Measurements from ENCODE around the gene SMS. TPM values are rescaled to one million over a fixed set of nuclear protein-coding genes. Genes with fewer than 3 reads are reported as not detected.

The SMS gene
- total and polyA plus RNA-seq, 2 donors (not counting 1 experiment from before 2014, with no cell fraction given): 7.0 to 30.5 TPM

- H3K27me3 ChIP-seq (replicated peaks in 1 of 4; ENCODE audit: control extremely low read depth in 1 of 4, control insufficient read depth in 3 of 4, insufficient read depth in 4 of 4, low read length in 3 of 4): no peaks in the 10 kb centered on the region
- POLR2A ChIA-PET: no interaction called here
- CTCF ChIA-PET: no interaction called here
- no peaks in the 10 kb centered on the region for H3K79me2 ChIP-seq (ENCODE audit: control insufficient read depth, insufficient read depth, low read length)
- Mint-ChIP-seq H3K4me3 (peak overlapping the region; percentile 34), H3K27ac (peak overlapping the region; percentile 89), H3K27me3 (no peaks in the 10 kb centered on the region), H3K9me3 (ENCODE audit: insufficient read depth) (no peaks in the 10 kb centered on the region), H3K4me1 (peaks cover 46% of the 10 kb centered on the region)
- peaks cover 14 to 42% of the 10 kb centered on the region in 2 donors for H3K4me1 ChIP-seq (ENCODE audit: control insufficient read depth in 2 of 2, insufficient read depth in 2 of 2, low read length in 2 of 2)
- H4K20me1 ChIP-seq (ENCODE audit: control insufficient read depth, insufficient read depth, low read length, poor library complexity, severe bottlenecking): no peaks in the 10 kb centered on the region
- peak overlapping the region; percentile 29 for H2AFZ ChIP-seq (ENCODE audit: insufficient read depth, low read depth, low read length, poor library complexity, severe bottlenecking)
- DNase-seq (peak; percentile 75), ATAC-seq (ENCODE audit: low read depth) (peak; percentile 80)
- H3K9me3 ChIP-seq (ENCODE audit: control extremely low read depth in 1 of 3, control insufficient read depth in 2 of 3, insufficient read depth in 1 of 3, low read length in 2 of 3): no peaks in the 10 kb centered on the region
- no peak overlapping the region for H3K4me3 ChIP-seq (ENCODE audit: control extremely low read depth in 1 of 5, extremely low read depth in 1 of 5, insufficient read depth in 1 of 5, low read depth in 2 of 5, low read length in 4 of 5)
- peak overlapping the region; percentile 78 to 90 for H3K27ac ChIP-seq (ENCODE audit: low read length in 2 of 2)
- intact Hi-C loops (cut with micrococcal nuclease): loop anchor here (5.0 kb wide), 1 partner anchor 69 kb away; no protein-coding TSS in a partner anchor
- peak overlapping the region; percentile 15 for H3K9ac ChIP-seq (ENCODE audit: low read length)
- H3K36me3 ChIP-seq (replicated peaks in 1 of 2; ENCODE audit: control extremely low read depth in 1 of 2, control insufficient read depth in 1 of 2, extremely low read depth in 1 of 2, insufficient read depth in 2 of 2, low read length in 1 of 2): no peaks in the 10 kb centered on the region
- H3K4me2 ChIP-seq (replicated peaks; ENCODE audit: low read depth, low read length, poor library complexity, severe bottlenecking): peak overlapping the region; percentile 44
- TF ChIP-seq CTCF (IDR thresholded peaks at IDR 0.05): no peak
- WGBS (ENCODE audit: insufficient coverage): 8% methylated on average over 3 of the region's 8 CpGs
Measured at GRCh38 chrX:21993265-21993664, 52.8 kb downstream of the SMS start.

DNA sequence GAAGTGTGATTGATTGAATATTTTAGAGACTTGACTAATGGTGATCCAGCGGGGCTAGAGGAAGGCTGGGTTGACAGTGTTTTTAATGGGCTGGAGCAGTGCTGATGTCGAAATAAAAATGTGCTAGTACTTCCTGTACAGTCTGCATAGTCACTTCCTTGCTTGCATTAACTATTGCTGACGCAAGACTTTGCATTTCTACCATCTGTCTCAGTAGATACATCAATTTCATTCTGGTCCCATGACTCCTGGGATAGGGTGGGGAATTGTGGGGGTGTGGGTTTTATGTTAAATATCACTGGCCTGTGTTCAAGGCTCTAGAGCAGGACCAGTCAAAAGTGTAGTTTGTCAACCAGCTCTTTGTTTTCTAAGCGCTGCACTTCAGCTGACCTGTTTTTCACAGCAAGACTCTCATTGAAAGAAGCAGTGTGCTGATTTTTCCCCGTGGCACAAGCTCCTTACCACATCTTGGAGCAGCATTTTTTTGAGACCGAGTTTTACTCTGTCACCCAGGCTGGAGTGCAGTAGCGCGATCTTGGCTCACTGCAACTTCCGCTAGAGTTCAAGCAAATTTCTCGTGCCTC lies 56.5 kb downstream of the SMS start:
- Histone ChIP-seq H3K79me2 (ENCODE audit: control insufficient read depth, insufficient read depth, low read length) (no peaks in the 10 kb centered on the region), H3K9me3 (ENCODE audit: control extremely low read depth in 1 of 3, control insufficient read depth in 2 of 3, insufficient read depth in 1 of 3, low read length in 2 of 3) (no peaks in the 10 kb centered on the region), H3K27ac (ENCODE audit: low read length in 2 of 2) (no peak overlapping the region), H3K4me3 (ENCODE audit: control extremely low read depth in 1 of 5, extremely low read depth in 1 of 5, insufficient read depth in 1 of 5, low read depth in 2 of 5, low read length in 4 of 5) (no peak overlapping the region), H3K36me3 (replicated peaks in 1 of 2; ENCODE audit: control extremely low read depth in 1 of 2, control insufficient read depth in 1 of 2, extremely low read depth in 1 of 2, insufficient read depth in 2 of 2, low read length in 1 of 2) (no peaks in the 10 kb centered on the region), H2AFZ (ENCODE audit: insufficient read depth, low read depth, low read length, poor library complexity, severe bottlenecking) (no peak overlapping the region), H4K20me1 (ENCODE audit: control insufficient read depth, insufficient read depth, low read length, poor library complexity, severe bottlenecking) (no peaks in the 10 kb centered on the region), H3K4me1 (ENCODE audit: control insufficient read depth in 2 of 2, insufficient read depth in 2 of 2, low read length in 2 of 2) (peaks cover 14 to 17% of the 10 kb centered on the region in 2 donors), H3K4me2 (replicated peaks; ENCODE audit: low read depth, low read length, poor library complexity, severe bottlenecking) (no peak overlapping the region), H3K27me3 (replicated peaks in 1 of 4; ENCODE audit: control extremely low read depth in 1 of 4, control insufficient read depth in 3 of 4, insufficient read depth in 4 of 4, low read length in 3 of 4) (no peaks in the 10 kb centered on the region), H3K9ac (ENCODE audit: low read length) (no peak overlapping the region)
- no peaks in the 10 kb centered on the region for H3K27me3 Mint-ChIP-seq
- CTCF ChIA-PET: interaction anchor here (3.2 kb wide), 1 partner anchor 12 kb away, joined by 10 read pairs; no protein-coding TSS in a partner anchor
- no peaks in the 10 kb centered on the region for H3K9me3 Mint-ChIP-seq (ENCODE audit: insufficient read depth)
- no peak overlapping the region for H3K4me3 Mint-ChIP-seq
- ATAC-seq (ENCODE audit: low read depth) (no peak), DNase-seq (no peak)
- WGBS (ENCODE audit: insufficient coverage): 80% methylated on average over 2 of the region's 10 CpGs
- H3K27ac Mint-ChIP-seq: peak overlapping the region; percentile 74
- TF ChIP-seq EZH2 (IDR thresholded peaks at IDR 0.05; ENCODE audit: borderline replicate concordance, insufficient read depth, low read depth, low read length, poor library complexity, severe bottlenecking): no peak
- H3K4me1 Mint-ChIP-seq: peaks cover 24% of the 10 kb centered on the region
- POLR2A ChIA-PET: no interaction called here
- intact Hi-C loops (cut with micrococcal nuclease): no loop called here

All from B cell (primary cell).